Neuronal stem cell (in vitro differentiated cells): ENCODE results near the gene BAG3.
A peak's percentile ranks its signal among the peaks of the same experiment; 100 is the strongest.

Source experiments
- DNase-seq: peaks from one replicate; pipeline ENCODE4 v3.0.0-alpha.2; 2013; ENCODE audit warnings: low spot score
- H2AFZ ChIP-seq: one replicate; pipeline ENCODE4 v1.6.1; 2013; ENCODE audit warnings: mild to moderate bottlenecking, low read length, inconsistent platforms
- H2AK5ac ChIP-seq: 2 replicates; pipeline ENCODE4 v1.6.1; 2013; ENCODE audit warnings: low read depth, mild to moderate bottlenecking, inconsistent platforms, low read length, moderate library complexity, mixed read lengths
- H2BK120ac ChIP-seq: 2 replicates; pipeline ENCODE4 v1.6.1; 2013; ENCODE audit warnings: low read depth, mild to moderate bottlenecking, inconsistent platforms, low read length, moderate library complexity, mixed read lengths
- H2BK12ac ChIP-seq: one replicate; pipeline ENCODE4 v1.6.1; 2013; ENCODE audit warnings: low read length, inconsistent platforms
- H2BK15ac ChIP-seq: 2 replicates; pipeline ENCODE4 v1.6.1; 2013; ENCODE audit warnings: mild to moderate bottlenecking, low read length, inconsistent platforms, mixed read lengths
- H2BK5ac ChIP-seq: one replicate; pipeline ENCODE4 v1.6.1; 2013; ENCODE audit warnings: inconsistent platforms, mild to moderate bottlenecking, low read length, moderate library complexity
- H3K14ac ChIP-seq: one replicate; pipeline ENCODE4 v1.6.1; 2013; ENCODE audit warnings: low read length, inconsistent platforms
- H3K18ac ChIP-seq: 2 replicates; pipeline ENCODE4 v1.6.1; 2013; ENCODE audit warnings: low read length, inconsistent platforms
- H3K23ac ChIP-seq: 2 replicates; pipeline ENCODE4 v1.6.1; 2013; ENCODE audit warnings: low read depth, mild to moderate bottlenecking, mixed read lengths, low read length, inconsistent platforms; ENCODE audit not compliant: poor library complexity
- H3K27ac ChIP-seq: replicated peaks from 3 replicates; pipeline ENCODE4 v1.5.1; 2013; ENCODE audit warnings: low read length, inconsistent platforms
- H3K27me3 ChIP-seq, 3 experiments: 2 replicates each; pipeline ENCODE4 v1.6.1; 2013; ENCODE audit warnings: low read length in 3 of 3, mild to moderate bottlenecking in 2 of 3, inconsistent platforms in 1 of 3, low read depth in 1 of 3, mixed read lengths in 1 of 3, moderate library complexity in 1 of 3; ENCODE audit not compliant: control insufficient read depth in 3 of 3, insufficient read depth in 3 of 3
- H3K36me3 ChIP-seq, 2 donors: replicated peaks in 1 of 2; 2 replicates each; pipeline ENCODE4 v1.6.1; 2013; ENCODE audit warnings: low read length in 2 of 2; ENCODE audit not compliant: control insufficient read depth in 2 of 2, insufficient read depth in 2 of 2
- H3K4ac ChIP-seq: 2 replicates; pipeline ENCODE4 v1.6.1; 2013; ENCODE audit warnings: inconsistent platforms, mild to moderate bottlenecking, low read length, moderate library complexity
- H3K4me1 ChIP-seq, 2 donors: 1 replicate in 1 of 2; 2 replicates in 1 of 2; pipeline ENCODE4 v1.6.1; 2013; ENCODE audit warnings: low read length in 2 of 2, low read depth in 1 of 2; ENCODE audit not compliant: control insufficient read depth in 2 of 2, insufficient read depth in 1 of 2
- H3K4me2 ChIP-seq: one replicate; pipeline ENCODE4 v1.6.1; 2013; ENCODE audit warnings: mild to moderate bottlenecking, low read length, inconsistent platforms; ENCODE audit not compliant: insufficient read depth, poor library complexity, severe bottlenecking
- H3K4me3 ChIP-seq, 2 donors: 2 replicates each; pipeline ENCODE4 v1.5.1; 2013; ENCODE audit warnings: low read length in 2 of 2, mild to moderate bottlenecking in 2 of 2, inconsistent platforms in 1 of 2, moderate library complexity in 1 of 2
- H3K79me1 ChIP-seq: one replicate; pipeline ENCODE4 v1.6.1; 2013; ENCODE audit warnings: low read depth, mild to moderate bottlenecking, inconsistent platforms, low read length, moderate library complexity
- H3K9ac ChIP-seq: one replicate; pipeline ENCODE4 v1.6.1; 2013; ENCODE audit warnings: mild to moderate bottlenecking, low read depth, low read length, inconsistent platforms; ENCODE audit not compliant: poor library complexity
- H3K9me3 ChIP-seq, 2 donors: replicated peaks in 1 of 2; 2 replicates each; pipeline versions ENCODE3 to v1.6.1; 2013; ENCODE audit warnings: low read length in 2 of 2, mild to moderate bottlenecking in 2 of 2, inconsistent platforms in 1 of 2, low read depth in 1 of 2, mixed read lengths in 1 of 2, moderate library complexity in 1 of 2; ENCODE audit not compliant: control insufficient read depth in 2 of 2, insufficient read depth in 1 of 2
- H4K8ac ChIP-seq: one replicate; pipeline ENCODE4 v1.6.1; 2013; ENCODE audit warnings: low read depth, mild to moderate bottlenecking, inconsistent platforms, low read length, moderate library complexity
- H4K91ac ChIP-seq: one replicate; pipeline ENCODE4 v1.6.1; 2013; ENCODE audit warnings: low read length, low read depth, mild to moderate bottlenecking, inconsistent platforms; ENCODE audit not compliant: poor library complexity
- WGBS, 2 donors: extraction: QIAGEN DNeasy Blood & Tissue Kit; methylation state at CpG; one replicate each; pipeline ENCODE4 v1.1.7; 2013; ENCODE audit warnings: missing lambda C conversion rate in 2 of 2, mixed read lengths in 1 of 2; ENCODE audit not compliant: insufficient read length in 2 of 2, insufficient replicate concordance in 1 of 2; ENCODE audit errors: extremely low coverage in 2 of 2; 5-methylcytosine and 5-hydroxymethylcytosine counted together

The BAG3 gene

GRCh38 chr10:119673271-119673670, 22.1 kb downstream of the BAG3 start:
- peaks cover 4% of the 10 kb centered on the region in 2 donors for H3K4me1 ChIP-seq
- no peak overlapping the region for H3K4ac ChIP-seq
- no peak overlapping the region for H3K4me2 ChIP-seq
- H3K4me3 ChIP-seq, result no peak overlapping the region
- no peak for DNase-seq
- no CpG with 5 or more reads among the region's 4 CpGs for WGBS, 2 donors
- no peak overlapping the region for H2BK5ac ChIP-seq
- H3K36me3 ChIP-seq, result peaks cover 30 to 91% of the 10 kb centered on the region in 2 donors
- no peaks in the 10 kb centered on the region for H3K9me3 ChIP-seq
- no peak overlapping the region for H3K27ac ChIP-seq
- no peak overlapping the region for H3K14ac ChIP-seq
- no peak overlapping the region for H2AFZ ChIP-seq
- no peak overlapping the region for H2AK5ac ChIP-seq
- no peak overlapping the region for H4K91ac ChIP-seq
- H3K18ac ChIP-seq, result no peak overlapping the region
- H3K23ac ChIP-seq, result no peak overlapping the region
- H3K27me3 ChIP-seq, result no peaks in the 10 kb centered on the region
- no peak overlapping the region for H4K8ac ChIP-seq
- no peak overlapping the region for H2BK12ac ChIP-seq
- H3K9ac ChIP-seq, result peak overlapping the region; percentile 16
- no peaks in the 10 kb centered on the region for H3K79me1 ChIP-seq
- H2BK15ac ChIP-seq, result no peak overlapping the region
- H2BK120ac ChIP-seq, result no peak overlapping the region

- WGBS, 2 donors, result no CpG with 5 or more reads among the region's 9 CpGs
- H3K4ac ChIP-seq, result no peak overlapping the region
These were observed 24.4 kb downstream of the BAG3 start for GRCh38 chr10:119675483-119676170.

GRCh38 chr10:119677126-119677525, 25.9 kb downstream of the BAG3 start:
- Histone ChIP-seq H4K91ac (no peak overlapping the region), H3K9ac (no peak overlapping the region), H2AK5ac (no peak overlapping the region), H3K4me2 (no peak overlapping the region), H2BK5ac (no peak overlapping the region), H2BK120ac (no peak overlapping the region), H3K4ac (no peak overlapping the region), H3K79me1 (no peaks in the 10 kb centered on the region), H3K27ac (no peak overlapping the region), H2AFZ (no peak overlapping the region), H3K36me3 (peaks cover 21 to 61% of the 10 kb centered on the region in 2 donors), H2BK12ac (no peak overlapping the region), H3K9me3 (peaks cover 0 to 4% of the 10 kb centered on the region in 2 donors), H2BK15ac (no peak overlapping the region), H3K18ac (no peak overlapping the region), H4K8ac (no peak overlapping the region), H3K14ac (no peak overlapping the region), H3K27me3 (no peaks in the 10 kb centered on the region), H3K23ac (no peak overlapping the region), H3K4me1 (peaks cover 0 to 2% of the 10 kb centered on the region in 2 donors), H3K4me3 (no peak overlapping the region)
- no CpG with 5 or more reads among the region's 6 CpGs for WGBS, 2 donors
- DNase-seq, result no peak

More at GRCh38 chr10:119675483-119676170, 24.4 kb downstream of the BAG3 start:
- H4K91ac ChIP-seq, result no peak overlapping the region
- peaks cover 0 to 2% of the 10 kb centered on the region in 2 donors for H3K4me1 ChIP-seq
- H2AK5ac ChIP-seq, result no peak overlapping the region
- H3K27me3 ChIP-seq, result no peaks in the 10 kb centered on the region
- H3K79me1 ChIP-seq, result no peaks in the 10 kb centered on the region
- H3K4me3 ChIP-seq, result no peak overlapping the region
- no peak for DNase-seq
- no peaks in the 10 kb centered on the region for H3K9me3 ChIP-seq
- H4K8ac ChIP-seq, result no peak overlapping the region
- H2BK12ac ChIP-seq, result no peak overlapping the region
- no peak overlapping the region for H3K4me2 ChIP-seq
- no peak overlapping the region for H2BK5ac ChIP-seq
- no peak overlapping the region for H3K9ac ChIP-seq
- no peak overlapping the region for H3K18ac ChIP-seq
- no peak overlapping the region for H2BK15ac ChIP-seq
- H3K23ac ChIP-seq, result no peak overlapping the region
- no peak overlapping the region for H3K14ac ChIP-seq
- H3K27ac ChIP-seq, result no peak overlapping the region
- H2AFZ ChIP-seq, result no peak overlapping the region
- H3K36me3 ChIP-seq, result peaks cover 24 to 75% of the 10 kb centered on the region in 2 donors
- no peak overlapping the region for H2BK120ac ChIP-seq

GRCh38 chr10:119677904-119678755, 26.9 kb downstream of the BAG3 start:
- H3K27ac ChIP-seq, result no peak overlapping the region

More at GRCh38 chr10:119677904-119678755, 26.9 kb downstream of the BAG3 start:
- no peak overlapping the region for H2BK15ac ChIP-seq
- H3K79me1 ChIP-seq, result no peaks in the 10 kb centered on the region
- H3K27me3 ChIP-seq, result no peaks in the 10 kb centered on the region
- peaks cover 12 to 51% of the 10 kb centered on the region in 2 donors for H3K36me3 ChIP-seq
- no peak overlapping the region for H3K4me2 ChIP-seq
- no CpG with 5 or more reads among the region's 13 CpGs for WGBS, 2 donors
- H2AK5ac ChIP-seq, result no peak overlapping the region
- peaks cover 0 to 4% of the 10 kb centered on the region in 2 donors for H3K9me3 ChIP-seq
- no peak overlapping the region for H3K9ac ChIP-seq
- H3K23ac ChIP-seq, result no peak overlapping the region
- no peak overlapping the region for H3K4ac ChIP-seq
- no peak overlapping the region for H3K4me3 ChIP-seq
- DNase-seq, result no peak
- no peak overlapping the region for H2BK120ac ChIP-seq
- H2BK5ac ChIP-seq, result no peak overlapping the region
- H4K8ac ChIP-seq, result no peak overlapping the region
- no peak overlapping the region for H3K14ac ChIP-seq
- H2BK12ac ChIP-seq, result no peak overlapping the region
- H3K4me1 ChIP-seq, result peaks cover 0 to 2% of the 10 kb centered on the region in 2 donors
- H4K91ac ChIP-seq, result no peak overlapping the region
- no peak overlapping the region for H3K18ac ChIP-seq
- H2AFZ ChIP-seq, result no peak overlapping the region
